ENCODE results near the gene PARP9.

PARP9 gene

GRCh38 chr3:122602011-122602710 is 38.1 kb upstream of the PARP9 start:
- H3K27ac ChIP-seq = no peak overlapping the region
- TF ChIP-seq CTCF (conservative IDR thresholded peaks at IDR 0.05) (no peak), ZFX (IDR thresholded peaks at IDR 0.05) (no peak)

- H3K27ac ChIP-seq = no peak overlapping the region
- TF ChIP-seq CTCF (conservative IDR thresholded peaks at IDR 0.05) = no peak
- TF ChIP-seq ZFX (IDR thresholded peaks at IDR 0.05) = no peak
Measured at GRCh38 chr3:122598556-122598955, 34.5 kb upstream of the PARP9 start.

GRCh38 chr3:122598151-122598550 is 34.1 kb upstream of the PARP9 start:
- TF ChIP-seq ZFX (IDR thresholded peaks at IDR 0.05) (no peak), CTCF (conservative IDR thresholded peaks at IDR 0.05) (no peak)
- no peak overlapping the region for H3K27ac ChIP-seq

- no peak for TF ChIP-seq CTCF (conservative IDR thresholded peaks at IDR 0.05)
- TF ChIP-seq ZFX (IDR thresholded peaks at IDR 0.05) = no peak
- no peak overlapping the region for H3K27ac ChIP-seq
Measured at GRCh38 chr3:122594025-122594424, 29.9 kb upstream of the PARP9 start.

- no peak for TF ChIP-seq CTCF (conservative IDR thresholded peaks at IDR 0.05)
- no peak for TF ChIP-seq ZFX (IDR thresholded peaks at IDR 0.05)
- no peak overlapping the region for H3K27ac ChIP-seq
Measured at GRCh38 chr3:122590610-122591009, 26.5 kb upstream of the PARP9 start.

GRCh38 chr3:122589297-122589696 is 25.2 kb upstream of the PARP9 start:
- H3K27ac ChIP-seq = no peak overlapping the region
- TF ChIP-seq CTCF (conservative IDR thresholded peaks at IDR 0.05) (no peak), ZFX (IDR thresholded peaks at IDR 0.05) (no peak)

- H3K27ac ChIP-seq = no peak overlapping the region
Measured at GRCh38 chr3:122587572-122587971, 23.5 kb upstream of the PARP9 start.

More at GRCh38 chr3:122587572-122587971, 23.5 kb upstream of the PARP9 start:
- TF ChIP-seq ZFX (IDR thresholded peaks at IDR 0.05) = no peak
